Activated CD8-positive, alpha-beta memory T cell treated with anti-CD3 and anti-CD28 coated beads for 48 hours (primary cell): ENCODE data around the gene MCM5.
"Not testable (repeated sequence)": the region's sequence is repeated elsewhere in the genome, so short reads cannot be mapped to it uniquely, and the experiment has no call there.

Source experiments
- DNase-seq, 3 experiments: peaks; one replicate each; pipeline ENCODE4 v3.0.0-alpha.2; 2020; ENCODE audit warnings: low read depth in 2 of 3, low spot score in 2 of 3

MCM5 gene

DNA sequence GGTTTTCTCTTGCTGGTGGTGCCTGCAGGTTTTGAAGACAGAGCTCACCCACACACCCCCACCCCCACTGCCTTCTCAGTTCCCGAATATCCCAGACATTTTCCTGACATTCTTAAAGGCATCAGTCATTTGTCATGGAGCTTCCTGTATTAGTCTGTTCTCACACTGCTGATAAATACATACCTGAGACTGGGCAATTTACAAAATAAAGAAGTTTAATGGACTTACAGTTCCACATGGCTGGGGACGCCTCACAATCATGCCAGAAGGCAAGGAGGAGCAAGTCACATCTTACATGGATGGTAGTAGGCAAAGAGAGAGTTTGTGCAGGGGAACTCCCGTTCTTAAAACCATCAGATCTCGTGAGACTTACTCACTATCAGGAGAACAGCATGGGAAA, 71.6 kb downstream of the MCM5 start:
- DNase-seq: not testable (repeated sequence)

DNA sequence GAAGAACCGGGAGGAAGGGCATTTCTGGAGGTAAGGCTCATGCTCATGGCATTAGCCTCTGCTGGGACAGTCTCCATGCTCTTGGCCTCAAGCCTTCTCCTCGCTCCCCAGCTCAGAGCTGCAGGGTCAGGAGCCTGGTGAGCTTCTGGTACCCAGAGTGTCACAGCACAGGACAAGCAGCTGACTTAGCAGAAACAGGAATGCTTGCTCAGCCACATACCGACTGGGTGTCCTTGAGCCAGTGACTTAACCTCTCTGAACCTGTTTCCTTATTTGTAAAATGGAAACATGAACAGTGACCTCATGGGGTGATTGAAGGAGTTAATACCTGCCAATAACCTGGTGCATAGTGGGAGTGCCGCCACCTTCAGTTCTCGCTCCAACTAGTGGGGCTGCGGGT, 72.5 kb downstream of the MCM5 start:
- no peak for DNase-seq

DNA sequence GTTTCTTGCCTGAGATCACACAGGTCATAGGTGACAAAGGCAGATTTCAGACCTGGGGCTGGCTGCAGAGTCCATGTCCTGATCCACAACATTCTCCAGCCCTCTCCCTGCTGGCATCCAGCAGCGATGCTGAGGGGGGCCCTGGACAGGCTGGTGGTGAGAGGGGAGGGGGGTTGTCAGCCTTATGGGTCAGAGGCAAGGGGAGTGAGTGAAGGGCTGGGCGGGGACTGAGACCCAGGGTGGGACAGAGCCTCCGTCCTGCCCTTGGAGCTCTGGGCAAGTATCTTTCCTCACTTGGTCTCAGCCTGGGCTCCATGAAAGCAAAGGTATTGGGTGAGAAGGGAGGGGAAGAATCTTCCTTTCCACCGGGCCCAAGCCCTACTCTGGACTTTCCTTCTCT, 74.0 kb downstream of the MCM5 start:
- no peak for DNase-seq
